GDM1 (cell line): ENCODE data around the gene TPM1.

Experiments used
- DNase-seq: peaks from one replicate; lab custom pipeline; 2025; lab: John Stamatoyannopoulos, UW

Gene TPM1

DNA sequence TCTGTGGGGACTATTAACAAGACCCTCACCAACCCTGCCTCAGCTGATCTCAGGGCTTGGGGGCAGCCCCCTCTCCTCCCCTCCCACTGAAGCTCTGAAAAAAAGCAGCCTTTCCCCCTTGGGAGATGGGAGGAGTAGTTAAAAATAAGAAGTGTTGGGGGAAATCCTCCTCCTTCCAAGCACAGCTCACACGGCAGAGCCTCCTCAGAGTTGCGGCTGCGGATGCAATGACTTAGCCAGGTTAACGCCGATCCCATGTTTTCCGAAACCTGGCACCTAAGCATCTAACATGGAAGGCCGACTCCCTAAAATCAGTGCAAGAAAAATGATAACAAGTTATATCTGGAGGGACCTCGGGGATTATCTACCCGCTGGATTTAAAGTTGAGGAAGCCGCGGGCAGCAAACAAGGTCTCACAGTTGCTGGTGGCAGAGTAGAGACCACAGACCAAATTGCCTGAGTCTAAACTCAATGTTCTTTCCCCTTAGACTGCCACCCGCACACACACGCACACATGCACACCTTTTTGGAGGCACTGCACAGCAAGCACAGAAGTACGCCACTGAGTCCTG is 1.1 kb upstream of the TPM1 start:
- DNase-seq = no peak

DNA sequence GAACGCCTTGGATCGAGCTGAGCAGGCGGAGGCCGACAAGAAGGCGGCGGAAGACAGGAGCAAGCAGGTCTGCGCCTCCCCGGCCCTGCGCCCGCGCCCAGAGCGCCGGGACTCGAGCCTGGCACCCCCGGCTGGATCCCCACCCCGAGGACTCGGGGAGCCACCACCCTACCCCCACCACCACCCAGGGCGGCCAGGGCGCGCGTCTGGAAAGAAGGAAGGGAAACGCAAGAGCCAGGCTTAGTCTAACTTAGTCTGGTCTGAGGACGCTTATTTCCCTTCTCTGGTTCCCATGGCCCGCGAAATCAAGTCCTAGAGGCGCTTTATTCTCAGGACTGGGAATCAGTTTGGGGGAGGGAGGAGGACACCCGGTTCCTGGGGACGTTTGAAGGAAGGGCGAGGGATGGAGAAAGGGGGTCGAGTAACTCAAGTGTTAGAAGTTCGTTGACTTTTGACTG is 359 bp downstream of the TPM1 start:
- no peak for DNase-seq

DNA sequence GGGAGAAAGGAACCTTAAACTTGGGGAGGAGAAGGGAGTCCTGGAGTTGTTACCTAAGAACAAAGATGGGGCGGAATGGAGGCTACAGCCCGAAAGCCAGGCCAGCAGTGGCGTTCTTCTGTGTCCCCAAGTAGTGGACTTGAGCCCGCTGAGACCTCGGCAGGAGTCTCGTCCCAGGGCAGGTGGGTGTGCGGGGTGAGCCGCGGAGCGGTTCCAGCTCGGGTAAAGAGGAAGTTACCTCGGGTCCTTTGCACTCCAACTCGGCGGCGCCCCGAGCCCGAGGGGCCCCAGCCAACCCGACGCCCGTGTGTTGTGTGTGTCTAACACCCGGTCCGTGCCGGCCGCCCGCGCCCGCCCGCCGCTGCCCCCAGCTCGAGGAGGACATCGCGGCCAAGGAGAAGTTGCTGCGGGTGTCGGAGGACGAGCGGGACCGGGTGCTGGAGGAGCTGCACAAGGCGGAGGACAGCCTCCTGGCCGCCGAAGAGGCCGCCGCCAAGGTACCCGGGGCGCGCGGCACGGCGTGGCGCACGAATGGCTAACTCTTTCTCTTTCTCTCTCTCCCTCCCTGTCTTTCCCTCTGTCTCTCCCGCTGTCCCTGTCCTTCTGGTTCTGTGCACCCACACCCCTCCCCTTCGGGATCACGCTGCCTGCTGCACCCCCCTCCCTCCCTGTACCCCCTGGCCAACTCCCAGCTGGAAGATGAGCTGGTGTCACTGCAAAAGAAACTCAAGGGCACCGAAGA is 959 bp downstream of the TPM1 start:
- peak; percentile 18 for DNase-seq

DNA sequence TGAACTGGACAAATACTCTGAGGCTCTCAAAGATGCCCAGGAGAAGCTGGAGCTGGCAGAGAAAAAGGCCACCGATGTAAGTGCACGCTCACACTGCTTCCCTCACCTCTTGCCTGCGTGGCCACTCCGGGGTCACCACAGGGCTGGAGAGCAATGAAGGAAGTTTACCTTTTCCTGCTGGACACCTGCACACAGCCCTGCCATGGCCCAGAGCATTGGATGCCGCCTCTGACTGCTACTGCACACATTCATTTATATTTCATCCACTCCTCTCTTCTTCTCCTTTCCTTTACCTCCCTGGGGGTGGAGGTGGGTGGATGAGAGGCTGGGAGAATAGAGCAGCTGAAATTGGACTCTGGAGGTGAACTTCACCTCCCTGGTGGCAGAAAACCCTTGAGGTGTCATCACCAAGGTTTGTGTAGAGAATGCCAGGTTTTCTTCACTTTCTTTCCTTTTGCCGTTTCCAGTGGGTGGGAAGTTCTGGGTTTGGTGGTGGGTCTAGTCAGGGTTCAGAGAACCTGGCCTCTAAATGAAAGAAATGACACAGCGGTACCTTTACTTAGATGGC is 1.6 kb downstream of the TPM1 start:
- DNase-seq = no peak

DNA sequence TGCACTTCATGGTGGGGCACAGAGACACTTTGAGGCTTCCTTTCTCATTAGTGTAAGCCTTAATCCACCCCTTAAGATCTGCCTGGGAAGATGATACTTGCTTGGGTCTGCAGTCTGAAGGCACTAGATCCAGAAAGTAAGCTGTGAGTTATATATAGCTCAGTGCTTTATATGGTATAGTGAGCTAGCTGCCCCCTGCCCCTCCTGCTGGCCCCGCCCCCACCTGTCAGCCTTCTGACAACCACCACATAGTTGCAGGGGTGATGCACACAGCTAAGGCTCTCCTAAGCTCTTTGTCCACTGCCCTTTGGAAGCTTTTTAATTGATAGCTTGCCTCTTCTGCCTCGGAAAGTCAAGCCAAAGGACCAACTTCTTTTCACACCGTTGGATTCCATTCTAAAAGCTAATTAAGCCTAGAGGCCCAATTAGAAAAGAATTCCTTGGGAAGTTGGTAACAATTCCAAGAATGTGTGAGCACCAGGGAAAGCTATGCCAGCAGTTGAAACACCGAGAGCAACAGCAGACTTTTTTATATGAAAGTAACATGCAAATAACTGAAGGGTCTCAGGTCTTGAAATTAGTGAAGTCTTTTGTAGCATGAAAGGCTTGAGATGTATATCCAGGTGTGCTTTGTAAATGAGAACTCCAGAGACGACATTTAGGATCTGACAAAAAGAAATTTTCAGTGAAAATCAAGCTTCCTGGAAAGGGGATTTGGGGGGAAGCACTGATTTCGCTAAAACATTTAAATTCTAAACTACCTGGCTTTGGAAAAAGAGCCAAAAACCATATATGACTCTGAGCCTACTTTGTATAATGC is 2.3 kb downstream of the TPM1 start:
- no peak for DNase-seq

DNA sequence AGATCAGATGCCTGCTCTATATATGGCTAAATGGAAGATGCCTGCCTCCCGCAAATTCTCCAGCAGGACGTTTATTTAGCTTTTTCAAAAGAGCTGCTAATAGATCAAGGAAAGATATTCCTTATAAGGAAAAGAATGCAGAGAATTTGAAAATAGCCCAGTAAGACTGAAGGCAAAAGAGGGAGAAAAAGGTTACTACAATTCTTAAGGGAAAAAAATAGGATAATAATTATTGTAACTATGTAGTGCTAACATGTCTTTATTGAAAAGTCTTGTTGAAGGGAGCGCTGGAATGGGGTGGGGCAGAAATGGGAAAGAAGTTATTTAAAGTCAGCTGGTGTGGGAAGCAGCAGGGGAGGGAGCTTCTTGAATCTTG is 2.9 kb downstream of the TPM1 start:
- no peak for DNase-seq

DNA sequence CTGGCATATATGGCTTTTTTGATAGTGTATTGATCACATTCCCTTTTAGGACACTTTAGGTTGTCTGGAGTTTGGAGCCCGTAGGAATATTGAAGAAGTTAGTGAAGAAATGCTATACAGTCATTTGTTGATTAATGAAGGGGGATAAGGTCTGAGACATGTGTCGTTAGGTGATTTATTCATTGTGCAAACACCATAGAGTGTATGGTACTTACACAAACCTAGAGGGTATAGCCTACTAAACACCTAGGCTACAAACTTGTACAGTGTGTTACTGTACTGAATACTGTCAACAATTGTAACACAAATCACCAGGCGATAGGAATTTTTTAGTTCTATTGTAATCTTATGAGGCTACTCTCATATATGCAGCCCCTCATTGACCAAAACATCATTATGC is 3.3 kb downstream of the TPM1 start:
- no peak for DNase-seq

DNA sequence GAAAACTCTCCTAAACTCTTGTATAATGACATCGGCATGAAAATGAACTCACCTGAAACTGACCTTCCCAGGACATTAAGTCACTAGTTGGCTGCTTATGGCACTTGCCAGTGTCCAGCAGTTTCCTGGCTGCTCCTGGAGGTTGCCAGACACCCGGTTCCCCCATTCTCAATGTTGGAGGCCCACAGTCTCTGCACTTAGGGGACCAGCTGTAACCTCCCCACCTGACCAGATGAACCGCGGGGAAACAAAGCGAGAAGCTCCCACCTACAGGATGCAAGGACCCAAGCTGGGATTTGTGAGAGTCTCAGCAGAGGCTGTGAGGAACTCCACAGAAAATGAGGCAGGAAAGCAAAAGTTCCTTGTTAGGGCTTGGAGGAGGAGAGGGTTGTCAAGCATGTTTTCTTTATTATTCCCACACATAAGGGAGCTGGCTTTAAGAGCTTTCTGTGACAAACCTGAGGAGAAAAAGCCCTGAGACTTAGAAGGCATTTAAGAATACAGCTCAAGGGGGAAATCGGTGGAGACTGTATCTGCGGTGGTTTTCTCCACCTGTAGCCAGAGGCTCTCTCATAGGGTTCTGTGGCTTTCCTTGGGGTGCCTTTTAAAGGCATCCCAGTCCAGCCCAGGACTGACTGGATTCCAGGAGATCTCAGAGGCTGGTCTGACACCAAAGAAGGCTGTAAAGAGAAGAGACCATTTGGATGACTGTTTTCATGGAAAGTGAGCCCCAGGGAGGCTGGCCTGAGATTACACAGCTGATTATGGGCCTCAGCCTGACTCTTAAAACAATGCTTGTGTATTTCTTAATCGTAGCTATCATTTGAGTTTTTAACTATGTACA is 4.6 kb downstream of the TPM1 start:
- no peak for DNase-seq

DNA sequence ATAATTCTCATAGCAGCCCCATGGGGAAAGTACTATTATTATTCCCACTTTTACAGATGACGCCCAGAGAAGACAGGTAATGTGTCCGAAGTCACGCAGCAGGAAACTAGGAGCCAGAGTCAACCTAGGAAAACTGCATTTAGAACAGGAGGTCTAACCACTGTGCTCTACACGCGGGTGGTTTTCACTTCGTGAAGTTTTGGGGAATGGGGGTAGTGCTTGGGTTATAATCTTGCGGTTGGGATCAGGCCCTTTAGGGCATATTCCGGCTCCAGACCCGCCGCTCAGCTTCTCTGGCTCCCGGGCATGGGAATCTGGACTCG is 5.2 kb downstream of the TPM1 start:
- DNase-seq = no peak

DNA sequence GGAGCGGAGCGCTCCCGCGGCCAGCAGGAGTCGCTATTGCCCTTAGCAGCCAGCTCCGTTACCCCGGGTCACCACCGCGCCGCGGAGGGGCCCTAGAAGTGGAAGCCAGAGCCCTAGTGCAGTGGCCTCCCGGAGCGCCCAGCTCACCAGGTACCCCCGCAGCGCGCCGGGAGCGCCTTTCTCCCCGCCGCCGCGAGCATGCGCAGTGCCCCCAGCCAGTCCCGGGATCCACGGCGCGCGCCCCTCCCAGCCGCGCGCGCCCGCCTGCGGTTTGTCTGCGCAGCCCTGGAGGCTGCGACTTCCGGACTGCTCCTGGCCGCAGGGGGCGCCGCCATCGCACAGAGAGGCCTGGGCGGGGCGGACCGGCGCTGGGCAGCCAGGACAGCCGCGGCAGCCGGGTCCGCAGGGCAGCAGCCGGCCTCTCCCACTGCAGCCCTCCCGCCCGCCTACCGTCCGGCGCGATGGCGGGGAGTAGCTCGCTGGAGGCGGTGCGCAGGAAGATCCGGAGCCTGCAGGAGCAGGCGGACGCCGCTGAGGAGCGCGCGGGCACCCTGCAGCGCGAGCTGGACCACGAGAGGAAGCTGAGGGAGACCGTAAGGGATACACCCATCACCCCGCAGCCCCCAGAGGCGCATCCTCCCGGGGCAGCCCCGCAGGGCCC is 5.7 kb downstream of the TPM1 start:
- peak; percentile 81 for DNase-seq

DNA sequence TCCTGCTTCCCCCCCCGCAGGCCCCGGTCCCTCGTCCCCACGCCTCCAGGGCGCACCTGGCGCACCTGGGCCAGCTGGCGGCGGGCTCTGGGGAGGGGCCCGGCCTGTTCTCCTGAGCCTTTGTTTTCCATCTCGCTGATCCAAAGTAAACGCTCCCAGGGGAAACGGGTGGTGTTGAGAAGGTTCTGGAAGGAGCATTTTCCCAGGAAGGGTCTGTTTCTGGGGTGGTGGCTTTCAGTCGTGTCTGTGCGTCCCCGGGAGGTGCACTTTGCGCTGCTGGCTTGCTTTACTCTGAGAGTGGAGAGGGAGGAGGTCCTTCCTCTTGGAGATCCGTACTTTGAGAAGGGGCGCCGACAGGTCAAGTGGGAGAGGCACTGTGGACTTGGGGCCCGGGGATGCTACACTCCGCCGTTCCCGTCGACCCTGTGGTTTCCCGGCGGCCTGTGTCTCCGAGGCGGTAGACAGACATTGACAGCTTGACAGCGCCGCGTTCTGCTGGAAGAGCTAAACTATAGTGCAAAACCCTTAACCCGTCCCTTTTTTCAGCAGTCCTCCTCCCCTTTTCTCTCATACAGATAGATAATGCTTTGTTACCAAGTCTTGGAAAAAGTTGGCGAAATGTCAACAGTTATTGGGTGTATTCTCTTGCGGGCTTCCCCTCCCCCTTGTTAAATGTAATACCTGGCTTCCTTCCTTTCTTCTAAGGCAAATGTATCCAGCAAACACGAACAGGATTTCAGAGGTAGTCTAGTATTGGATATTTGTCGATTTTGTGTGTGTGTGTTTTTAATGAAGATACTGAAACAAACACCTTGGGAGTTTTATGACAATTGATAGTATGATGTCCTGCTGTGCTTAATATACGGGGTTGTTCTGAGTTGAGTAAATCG is 6.5 kb downstream of the TPM1 start:
- no peak for DNase-seq

DNA sequence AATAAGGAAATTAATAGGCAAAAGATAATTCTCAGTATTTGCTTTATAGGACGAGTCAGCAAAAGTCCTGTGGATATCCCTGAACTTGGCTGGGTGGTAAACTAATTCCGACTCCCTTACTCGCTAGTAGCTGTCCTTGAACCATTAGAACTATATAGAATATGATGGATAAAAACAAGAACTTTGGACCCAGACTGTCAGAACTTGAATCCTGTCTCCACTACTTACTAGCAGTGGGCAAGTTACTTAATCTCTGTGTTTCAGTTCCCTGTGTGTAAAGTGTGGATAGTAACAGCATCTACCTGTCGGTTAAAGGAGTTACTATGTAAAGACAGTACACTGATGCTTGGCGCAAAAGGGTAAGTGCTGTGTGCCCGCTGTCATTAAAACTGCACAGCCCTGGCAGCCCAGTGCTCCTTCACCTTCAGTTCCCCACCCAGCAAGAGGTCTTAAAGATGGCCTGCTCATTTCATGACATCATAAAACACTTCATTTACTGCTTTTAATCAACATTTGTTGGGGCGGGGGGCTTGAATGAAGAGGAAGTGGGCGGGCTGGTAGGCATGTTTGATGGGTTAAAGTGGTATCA is 7.3 kb downstream of the TPM1 start:
- DNase-seq = no peak

DNA sequence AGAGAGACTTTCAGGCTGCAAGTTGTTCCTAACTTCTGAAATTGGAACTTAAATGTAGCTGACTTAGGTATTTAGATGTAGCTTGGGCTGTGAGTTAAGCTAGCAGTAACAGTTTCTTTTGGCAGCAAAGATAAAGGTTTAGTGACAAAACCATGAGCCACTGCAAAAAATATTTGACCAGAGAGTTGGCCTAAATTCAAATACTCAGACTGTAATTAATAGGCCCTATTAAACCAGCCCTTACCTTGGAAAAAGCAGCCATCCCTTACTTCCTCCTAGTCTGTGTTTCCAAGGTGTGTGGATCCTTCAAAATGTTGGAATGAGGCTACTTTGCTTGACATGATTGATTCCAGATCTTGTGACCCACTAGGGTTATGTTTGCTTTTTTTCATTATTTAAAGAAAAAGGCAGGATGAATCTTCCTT is 8.2 kb downstream of the TPM1 start:
- no peak for DNase-seq

DNA sequence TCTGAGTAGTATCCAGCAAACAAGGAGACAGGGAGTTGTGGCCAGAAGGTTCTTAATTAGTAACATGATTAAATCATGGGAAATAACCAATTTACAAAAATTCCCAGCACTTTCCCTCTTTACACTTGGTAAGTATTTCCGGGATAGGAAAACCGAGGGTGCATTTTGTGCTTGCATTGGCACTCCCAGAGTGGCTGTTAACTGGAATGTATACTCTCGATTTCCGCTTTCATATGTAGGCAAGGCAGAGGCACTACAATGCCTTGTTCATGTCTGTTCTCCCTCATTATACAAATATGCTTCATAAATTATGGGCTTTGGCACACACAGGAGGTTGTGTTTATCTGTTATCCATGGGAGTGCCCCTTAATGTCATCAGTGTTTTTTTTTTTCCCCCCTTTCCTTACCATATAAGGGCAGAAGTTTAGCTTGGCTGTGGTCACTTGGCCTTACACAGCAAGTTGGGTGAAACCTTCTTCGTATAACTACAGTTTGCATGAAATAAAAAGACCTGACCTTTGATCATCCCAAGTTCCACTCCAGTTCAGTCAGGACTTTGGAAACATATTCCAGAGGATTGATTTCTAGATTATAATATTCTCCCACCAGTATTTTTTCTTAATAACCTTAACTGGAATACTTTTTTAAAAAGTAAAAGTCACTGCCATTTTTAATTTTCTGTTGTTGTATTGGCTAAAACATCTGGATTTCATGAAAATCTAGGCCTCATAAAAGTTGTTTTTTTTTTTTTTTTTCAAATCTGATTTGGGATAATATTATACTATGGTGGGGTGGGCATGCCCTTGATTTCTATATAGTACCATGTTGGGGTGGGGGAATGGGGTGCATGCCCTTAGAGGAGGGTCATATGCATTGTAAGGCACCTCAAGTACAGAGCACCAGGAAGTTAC is 8.9 kb downstream of the TPM1 start:
- no peak for DNase-seq

DNA sequence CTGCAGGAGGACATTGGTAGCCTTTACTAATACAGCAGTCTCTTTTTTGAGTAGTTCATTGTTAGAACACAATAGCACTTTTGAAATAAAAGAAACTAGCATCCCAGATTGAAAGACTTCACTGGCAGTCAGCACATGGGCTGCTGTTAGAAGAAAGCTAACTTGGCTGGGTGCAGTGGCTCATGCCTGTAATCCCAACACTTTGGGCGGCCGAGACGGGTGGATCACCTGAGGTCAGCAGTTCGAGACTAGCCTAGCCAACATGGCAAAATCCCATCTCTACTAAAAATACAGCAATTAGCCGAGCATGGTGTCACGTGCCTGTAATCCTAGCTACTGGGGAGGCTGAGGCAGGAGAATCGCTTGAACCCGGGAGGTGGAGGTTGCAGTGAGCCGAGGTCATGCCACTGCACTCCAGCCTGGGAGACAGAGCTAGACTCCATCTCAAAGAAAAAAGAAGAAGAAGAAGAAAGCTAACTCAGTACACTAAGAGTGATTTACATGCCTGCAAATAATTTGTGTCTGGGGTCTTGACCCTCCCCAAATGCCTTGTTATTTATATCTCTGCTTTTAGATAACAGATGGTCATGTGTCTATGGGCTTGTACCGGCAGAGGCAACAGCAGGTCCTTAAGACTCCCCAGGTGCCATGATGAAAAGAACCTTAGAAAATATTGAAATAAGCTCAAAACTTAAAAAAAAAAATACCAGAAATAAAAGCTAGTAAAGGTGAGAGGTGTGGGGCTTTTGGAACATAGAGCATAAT is 9.7 kb downstream of the TPM1 start:
- DNase-seq = no peak

DNA sequence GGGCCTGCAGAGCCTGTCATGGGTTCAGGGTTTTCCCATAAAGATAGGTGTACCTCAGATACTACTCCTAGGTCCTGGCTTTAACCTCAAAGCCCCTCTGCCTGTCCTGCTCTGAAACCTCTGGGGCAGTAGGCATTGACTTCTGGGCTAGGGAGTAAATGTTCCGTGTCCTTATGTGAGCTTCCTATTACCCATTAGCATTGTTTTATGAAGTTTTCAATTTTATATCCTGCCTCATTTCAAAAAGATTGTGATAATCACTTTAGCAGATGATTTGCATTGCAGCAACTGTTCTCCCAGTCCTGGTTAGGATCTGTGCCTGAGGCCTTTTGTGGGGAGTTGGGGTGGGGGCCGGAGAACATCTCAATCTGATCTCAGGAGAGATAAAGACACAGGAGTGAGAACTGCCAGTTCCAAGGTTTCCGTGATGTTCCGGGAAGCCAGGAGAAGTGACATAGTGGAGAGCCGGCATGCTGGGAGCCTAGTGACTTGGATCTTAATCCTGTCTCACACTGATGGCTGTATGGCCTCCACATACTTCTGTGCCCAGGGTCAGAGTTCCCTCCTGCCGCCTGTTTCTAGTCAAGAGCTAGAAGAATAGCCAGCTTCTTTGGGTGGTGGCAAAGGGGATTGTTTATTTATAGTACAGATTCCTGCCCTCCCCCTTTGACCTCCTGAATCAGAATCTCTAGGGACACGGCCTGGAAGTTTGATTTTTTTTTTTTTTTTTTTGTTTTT is 10.6 kb downstream of the TPM1 start:
- no peak for DNase-seq

DNA sequence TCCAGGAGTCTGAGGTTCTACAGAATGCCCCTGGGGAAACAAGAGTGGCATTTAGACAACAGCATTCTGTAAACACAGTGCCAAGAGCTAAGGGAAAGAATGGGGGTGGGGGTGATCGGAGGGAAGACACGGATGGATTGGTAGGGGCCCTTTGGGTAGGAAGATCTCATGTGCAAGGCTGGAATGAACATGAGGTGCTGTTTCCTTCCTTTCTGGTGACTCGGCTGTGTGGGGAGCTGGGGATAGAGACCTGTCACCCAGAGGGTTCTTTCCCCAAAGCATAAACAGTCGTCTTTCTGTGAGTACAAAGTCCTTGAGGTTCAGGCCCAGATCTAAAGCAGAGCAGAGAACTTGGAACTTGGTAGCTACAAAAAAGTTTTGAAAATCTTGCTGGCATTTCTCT is 11.7 kb downstream of the TPM1 start:
- DNase-seq = no peak

DNA sequence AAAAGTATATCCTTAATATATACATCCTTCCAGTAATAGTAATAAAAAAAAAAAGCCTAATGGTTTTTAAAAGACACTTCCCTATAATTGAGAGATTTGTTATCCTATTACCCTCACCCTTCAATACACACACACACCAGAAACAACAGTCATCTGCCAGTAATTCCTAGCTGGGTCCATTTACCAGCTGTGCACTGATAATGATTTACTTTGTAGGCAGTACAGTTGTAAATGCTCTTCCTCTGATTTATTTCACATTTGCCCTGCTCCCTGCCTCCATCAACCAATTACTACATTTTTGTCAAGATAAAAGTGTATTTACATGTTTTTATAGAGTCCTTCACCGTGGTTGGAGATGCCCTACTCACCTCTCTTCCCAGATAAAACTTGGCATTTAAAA is 12.4 kb downstream of the TPM1 start:
- no peak for DNase-seq
